ENCODE data around the gene CDCP2.

The CDCP2 gene

DNA sequence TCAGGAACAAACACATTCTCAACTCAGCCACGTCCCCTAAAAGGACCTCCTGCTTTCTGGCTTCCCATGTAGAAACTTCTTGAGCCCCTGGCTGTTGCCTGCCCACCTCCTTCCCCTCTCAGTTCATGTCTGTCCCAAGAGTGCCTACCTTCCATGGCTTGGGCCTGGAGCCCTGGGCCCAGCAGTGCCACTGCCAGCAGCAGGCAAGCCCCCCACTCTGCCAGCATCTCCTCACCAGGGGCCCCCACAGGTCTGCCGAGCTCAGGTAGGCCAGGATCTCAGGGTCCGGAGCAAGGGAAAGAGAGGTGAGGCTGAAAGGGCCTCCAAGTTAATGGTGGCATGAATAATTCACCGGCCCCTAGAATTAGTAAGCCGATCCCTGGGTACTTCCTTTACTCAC lies at the start of gene CDCP2:
CDCP2 (minus strand) TSS at position 305 of the 400 bp plus-strand sequence; CDS start at position 227, 78 bp downstream.
- peaks cover 10% of the 10 kb centered on the region for H3K4me1 ChIP-seq (ENCODE audit: control insufficient read depth, low read depth, low read length)
- H3K36me3 ChIP-seq (ENCODE audit: control insufficient read depth, low read depth, low read length) = no peaks in the 10 kb centered on the region
- no peaks in the 10 kb centered on the region for H3K9me3 ChIP-seq (ENCODE audit: control insufficient read depth, low read depth, low read length)
- H3K4me3 ChIP-seq (ENCODE audit: low read length) = no peak within 1 kb of the TSS
- H3K9ac ChIP-seq (ENCODE audit: low read length) = no peak within 1 kb of the TSS
- H3K27me3 ChIP-seq (ENCODE audit: control insufficient read depth, insufficient read depth, low read length) = no peaks in the 10 kb centered on the region
- H3K27ac ChIP-seq (ENCODE audit: low read length) = no peak within 1 kb of the TSS

GRCh38 chr1:54200519-54200997 lies 47.8 kb upstream of the CDCP2 start:
- H3K27me3 ChIP-seq (ENCODE audit: control insufficient read depth, insufficient read depth, low read length) = peaks cover 6% of the 10 kb centered on the region
- peak overlapping the region; percentile 94 for H3K9ac ChIP-seq (ENCODE audit: low read length)
- no peak overlapping the region for H3K27ac ChIP-seq (ENCODE audit: low read length)
- H3K4me1 ChIP-seq (ENCODE audit: control insufficient read depth, low read depth, low read length) = peaks cover 6% of the 10 kb centered on the region
- no peaks in the 10 kb centered on the region for H3K9me3 ChIP-seq (ENCODE audit: control insufficient read depth, low read depth, low read length)
- peak overlapping the region; percentile 95 for H3K4me3 ChIP-seq (ENCODE audit: low read length)
- peaks cover 19% of the 10 kb centered on the region for H3K36me3 ChIP-seq (ENCODE audit: control insufficient read depth, low read depth, low read length)

- H3K9me3 ChIP-seq (ENCODE audit: control insufficient read depth, low read depth, low read length) = no peaks in the 10 kb centered on the region
- H3K9ac ChIP-seq (ENCODE audit: low read length) = peak within 1 kb of the TSS; percentile 94
- peaks cover 16% of the 10 kb centered on the region for H3K36me3 ChIP-seq (ENCODE audit: control insufficient read depth, low read depth, low read length)
- H3K27ac ChIP-seq (ENCODE audit: low read length) = no peak within 1 kb of the TSS
- H3K4me3 ChIP-seq (ENCODE audit: low read length) = peak within 1 kb of the TSS; percentile 95
- peaks cover 6% of the 10 kb centered on the region for H3K27me3 ChIP-seq (ENCODE audit: control insufficient read depth, insufficient read depth, low read length)
- peaks cover 6% of the 10 kb centered on the region for H3K4me1 ChIP-seq (ENCODE audit: control insufficient read depth, low read depth, low read length)
Measured at GRCh38 chr1:54199765-54200518, 47.1 kb upstream of the CDCP2 start, which contains the start of the genes CYB5RL and MRPL37. TSS of gene CYB5RL (minus strand) at chr1:54200030. CDS start at chr1:54195616, 4,414 bp downstream. TSS of gene MRPL37 (plus strand) at chr1:54200167. CDS start at chr1:54200244, 77 bp downstream.

GRCh38 chr1:54199151-54199764 lies 46.5 kb upstream of the CDCP2 start:
- Histone ChIP-seq H3K27ac (ENCODE audit: low read length) (no peak overlapping the region), H3K4me3 (ENCODE audit: low read length) (peak overlapping the region; percentile 95), H3K9me3 (ENCODE audit: control insufficient read depth, low read depth, low read length) (no peaks in the 10 kb centered on the region), H3K36me3 (ENCODE audit: control insufficient read depth, low read depth, low read length) (peaks cover 12% of the 10 kb centered on the region), H3K27me3 (ENCODE audit: control insufficient read depth, insufficient read depth, low read length) (peaks cover 6% of the 10 kb centered on the region), H3K4me1 (ENCODE audit: control insufficient read depth, low read depth, low read length) (peaks cover 6% of the 10 kb centered on the region), H3K9ac (ENCODE audit: low read length) (peak overlapping the region; percentile 94)

GRCh38 chr1:54193453-54193852 lies 40.7 kb upstream of the CDCP2 start:
- no peak overlapping the region for H3K9ac ChIP-seq (ENCODE audit: low read length)
- H3K9me3 ChIP-seq (ENCODE audit: control insufficient read depth, low read depth, low read length) = no peaks in the 10 kb centered on the region
- no peak overlapping the region for H3K27ac ChIP-seq (ENCODE audit: low read length)
- no peak overlapping the region for H3K4me3 ChIP-seq (ENCODE audit: low read length)
- H3K36me3 ChIP-seq (ENCODE audit: control insufficient read depth, low read depth, low read length) = peaks cover 13% of the 10 kb centered on the region
- no peaks in the 10 kb centered on the region for H3K4me1 ChIP-seq (ENCODE audit: control insufficient read depth, low read depth, low read length)
- H3K27me3 ChIP-seq (ENCODE audit: control insufficient read depth, insufficient read depth, low read length) = no peaks in the 10 kb centered on the region

- H3K27me3 ChIP-seq (ENCODE audit: control insufficient read depth, insufficient read depth, low read length) = no peaks in the 10 kb centered on the region
- H3K9ac ChIP-seq (ENCODE audit: low read length) = no peak overlapping the region
- no peak overlapping the region for H3K27ac ChIP-seq (ENCODE audit: low read length)
- no peaks in the 10 kb centered on the region for H3K4me1 ChIP-seq (ENCODE audit: control insufficient read depth, low read depth, low read length)
- no peak overlapping the region for H3K4me3 ChIP-seq (ENCODE audit: low read length)
- peaks cover 13% of the 10 kb centered on the region for H3K36me3 ChIP-seq (ENCODE audit: control insufficient read depth, low read depth, low read length)
- no peaks in the 10 kb centered on the region for H3K9me3 ChIP-seq (ENCODE audit: control insufficient read depth, low read depth, low read length)
Measured at GRCh38 chr1:54191525-54191924, 38.7 kb upstream of the CDCP2 start.

GRCh38 chr1:54190526-54190925 lies 37.7 kb upstream of the CDCP2 start:
- Histone ChIP-seq H3K27me3 (ENCODE audit: control insufficient read depth, insufficient read depth, low read length) (no peaks in the 10 kb centered on the region), H3K4me1 (ENCODE audit: control insufficient read depth, low read depth, low read length) (no peaks in the 10 kb centered on the region), H3K9me3 (ENCODE audit: control insufficient read depth, low read depth, low read length) (no peaks in the 10 kb centered on the region), H3K27ac (ENCODE audit: low read length) (no peak overlapping the region), H3K36me3 (ENCODE audit: control insufficient read depth, low read depth, low read length) (peaks cover 9% of the 10 kb centered on the region), H3K9ac (ENCODE audit: low read length) (no peak overlapping the region), H3K4me3 (ENCODE audit: low read length) (no peak overlapping the region)

DNA sequence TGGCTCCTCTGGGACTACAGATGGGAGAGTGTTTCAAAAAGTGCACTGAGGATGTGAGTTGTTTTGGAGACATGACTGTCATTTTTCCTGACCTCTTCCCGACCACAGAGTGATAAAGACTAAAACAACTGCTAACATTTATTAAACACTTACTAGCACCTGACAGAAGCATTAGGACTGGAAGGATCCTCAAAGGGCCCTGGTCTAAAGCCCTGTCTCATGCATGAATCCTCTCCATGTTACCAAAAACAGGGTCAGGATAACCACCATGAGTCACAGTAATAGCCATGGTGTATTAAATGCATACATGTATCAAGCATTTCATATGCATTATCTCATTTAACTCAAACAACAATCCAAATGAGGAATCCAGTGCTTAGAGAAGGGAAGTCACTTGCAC lies 35.5 kb upstream of the CDCP2 start:
- Histone ChIP-seq H3K27me3 (ENCODE audit: control insufficient read depth, insufficient read depth, low read length) (no peaks in the 10 kb centered on the region), H3K4me1 (ENCODE audit: control insufficient read depth, low read depth, low read length) (no peaks in the 10 kb centered on the region), H3K9me3 (ENCODE audit: control insufficient read depth, low read depth, low read length) (no peaks in the 10 kb centered on the region), H3K9ac (ENCODE audit: low read length) (no peak overlapping the region), H3K4me3 (ENCODE audit: low read length) (no peak overlapping the region), H3K27ac (ENCODE audit: low read length) (no peak overlapping the region), H3K36me3 (ENCODE audit: control insufficient read depth, low read depth, low read length) (peaks cover 5% of the 10 kb centered on the region)

GRCh38 chr1:54186056-54186455 lies 33.3 kb upstream of the CDCP2 start:
- H3K27ac ChIP-seq (ENCODE audit: low read length) = no peak overlapping the region
- peaks cover 3% of the 10 kb centered on the region for H3K36me3 ChIP-seq (ENCODE audit: control insufficient read depth, low read depth, low read length)
- H3K4me1 ChIP-seq (ENCODE audit: control insufficient read depth, low read depth, low read length) = no peaks in the 10 kb centered on the region
- H3K9ac ChIP-seq (ENCODE audit: low read length) = no peak overlapping the region
- no peak overlapping the region for H3K4me3 ChIP-seq (ENCODE audit: low read length)
- H3K9me3 ChIP-seq (ENCODE audit: control insufficient read depth, low read depth, low read length) = no peaks in the 10 kb centered on the region
- no peaks in the 10 kb centered on the region for H3K27me3 ChIP-seq (ENCODE audit: control insufficient read depth, insufficient read depth, low read length)

DNA sequence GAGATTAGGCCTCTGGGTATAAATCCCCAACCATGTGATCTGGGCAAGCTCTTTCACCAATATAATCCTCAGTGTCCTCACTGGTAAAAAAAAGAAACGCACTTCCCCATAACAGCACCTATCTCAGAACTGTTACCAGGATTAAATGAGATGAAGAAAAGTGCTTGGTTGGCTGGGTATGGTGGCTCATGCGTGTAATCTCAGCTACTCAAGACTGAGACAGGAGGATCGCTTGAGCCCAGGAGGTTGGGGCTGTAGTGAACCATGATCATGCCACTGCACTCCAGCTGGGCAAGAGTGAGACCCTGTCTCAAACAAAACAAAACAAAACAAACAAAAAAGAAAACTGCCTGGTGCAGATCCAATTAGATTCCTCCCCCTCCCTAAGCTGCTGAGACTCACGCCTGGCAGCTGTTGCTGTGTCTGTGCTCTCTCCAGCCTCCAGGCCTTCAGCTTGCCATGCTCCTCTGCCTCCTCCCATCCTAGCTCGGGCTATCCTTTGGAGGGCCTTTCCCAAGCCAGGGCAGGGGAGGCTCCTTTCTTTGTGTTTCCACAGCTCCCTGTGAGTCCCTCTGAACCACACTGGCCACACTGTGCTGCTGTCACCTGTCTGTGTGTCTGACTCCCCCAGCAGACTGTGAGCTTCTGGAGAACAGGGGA lies 28.0 kb upstream of the CDCP2 start:
- Histone ChIP-seq H3K4me1 (ENCODE audit: control insufficient read depth, low read depth, low read length) (no peaks in the 10 kb centered on the region), H3K36me3 (ENCODE audit: control insufficient read depth, low read depth, low read length) (no peaks in the 10 kb centered on the region), H3K9me3 (ENCODE audit: control insufficient read depth, low read depth, low read length) (no peaks in the 10 kb centered on the region), H3K27me3 (ENCODE audit: control insufficient read depth, insufficient read depth, low read length) (no peaks in the 10 kb centered on the region), H3K4me3 (ENCODE audit: low read length) (no peak overlapping the region), H3K9ac (ENCODE audit: low read length) (no peak overlapping the region), H3K27ac (ENCODE audit: low read length) (no peak overlapping the region)

- Histone ChIP-seq H3K4me3 (ENCODE audit: low read length) (no peak overlapping the region), H3K4me1 (ENCODE audit: control insufficient read depth, low read depth, low read length) (no peaks in the 10 kb centered on the region), H3K36me3 (ENCODE audit: control insufficient read depth, low read depth, low read length) (no peaks in the 10 kb centered on the region), H3K27ac (ENCODE audit: low read length) (no peak overlapping the region), H3K27me3 (ENCODE audit: control insufficient read depth, insufficient read depth, low read length) (no peaks in the 10 kb centered on the region), H3K9ac (ENCODE audit: low read length) (no peak overlapping the region), H3K9me3 (ENCODE audit: control insufficient read depth, low read depth, low read length) (no peaks in the 10 kb centered on the region)
Measured at GRCh38 chr1:54178296-54179070, 25.7 kb upstream of the CDCP2 start.
